ENCODE data around the gene CDC42EP3.

DNA sequence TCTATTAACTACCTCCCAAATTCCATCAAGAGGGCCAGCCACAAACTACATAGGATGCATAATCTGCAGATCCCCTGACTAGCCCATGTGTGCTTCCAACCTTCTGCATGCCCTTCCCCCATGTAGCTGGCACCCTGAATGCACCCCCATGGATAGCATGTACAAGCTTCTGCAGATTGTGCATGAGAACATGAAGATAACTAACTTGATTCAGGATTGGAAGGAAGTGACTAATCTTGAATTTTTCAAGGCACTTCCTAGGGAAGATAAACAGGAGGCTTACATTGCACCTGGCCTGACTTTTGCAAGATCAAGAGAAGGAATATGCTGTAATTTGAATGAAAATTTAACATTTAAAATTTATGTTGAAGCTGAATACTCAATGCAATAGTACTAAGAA lies 66.7 kb downstream of the CDC42EP3 start:
- TF ChIP-seq CTCF (IDR thresholded peaks at IDR 0.05) (no peak), POLR2A (IDR thresholded peaks at IDR 0.05) (no peak)

All from esophagus squamous epithelium (tissue), 4 donors.